Stimulated activated CD8-positive, alpha-beta memory T cell treated with anti-CD3 and anti-CD28 coated beads, Interleukin-4, amount 100 ng/mL, for 48 hours (primary cell): Measurements from ENCODE around the gene SLC30A5.
"Not testable (repeated sequence)": the region's sequence is repeated elsewhere in the genome, so short reads cannot be mapped to it uniquely, and the experiment has no call there.

ENCODE experiments used
- DNase-seq: peaks from one replicate; pipeline ENCODE4 v3.0.0-alpha.2; 2020

SLC30A5 gene

GRCh38 chr5:69105996-69106906, 12.4 kb downstream of the SLC30A5 start:
- no peak for DNase-seq

GRCh38 chr5:69108367-69108766, 14.6 kb downstream of the SLC30A5 start:
- DNase-seq, result not testable (repeated sequence)

GRCh38 chr5:69113851-69114250, 20.0 kb downstream of the SLC30A5 start:
- no peak for DNase-seq

- DNase-seq, result no peak
Measured at GRCh38 chr5:69115526-69115925, 21.7 kb downstream of the SLC30A5 start.

GRCh38 chr5:69129413-69129812, 35.6 kb downstream of the SLC30A5 start:
- DNase-seq, result no peak

GRCh38 chr5:69130241-69130640, 36.4 kb downstream of the SLC30A5 start:
- DNase-seq, result no peak

- no peak for DNase-seq
Measured at GRCh38 chr5:69131304-69131703, 37.5 kb downstream of the SLC30A5 start.

- DNase-seq, result no peak
Measured at GRCh38 chr5:69134126-69134525, 40.3 kb downstream of the SLC30A5 start.

- no peak for DNase-seq
Measured at GRCh38 chr5:69136293-69136692, 42.5 kb downstream of the SLC30A5 start.

GRCh38 chr5:69137208-69137607, 43.4 kb downstream of the SLC30A5 start:
- DNase-seq, result not testable (repeated sequence)

- no peak for DNase-seq
Measured at GRCh38 chr5:69137807-69138206, 44.0 kb downstream of the SLC30A5 start.

- no peak for DNase-seq
Measured at GRCh38 chr5:69138766-69139165, 45.0 kb downstream of the SLC30A5 start.

- DNase-seq, result not testable (repeated sequence)
Measured at GRCh38 chr5:69140239-69140638, 46.4 kb downstream of the SLC30A5 start.

- DNase-seq, result no peak
Measured at GRCh38 chr5:69140827-69141226, 47.0 kb downstream of the SLC30A5 start.

- DNase-seq, result not testable (repeated sequence)
Measured at GRCh38 chr5:69148576-69148975, 54.8 kb downstream of the SLC30A5 start.

GRCh38 chr5:69148981-69149675, 55.3 kb downstream of the SLC30A5 start:
- DNase-seq, result no peak

GRCh38 chr5:69149676-69150010, 55.8 kb downstream of the SLC30A5 start:
- DNase-seq, result no peak

- DNase-seq, result no peak
Measured at GRCh38 chr5:69152731-69153130, 58.9 kb downstream of the SLC30A5 start.

GRCh38 chr5:69156456-69156855, 62.6 kb downstream of the SLC30A5 start:
- no peak for DNase-seq

GRCh38 chr5:69158039-69158438, 64.2 kb downstream of the SLC30A5 start:
- no peak for DNase-seq

- DNase-seq, result no peak
Measured at GRCh38 chr5:69160651-69161050, 66.8 kb downstream of the SLC30A5 start.

- peak; percentile 98 for DNase-seq
Measured at GRCh38 chr5:69166686-69167492, 73.1 kb downstream of the SLC30A5 start, which contains the start of gene CCNB1. TSS of gene CCNB1 (plus strand) at chr5:69167150. CDS start at chr5:69167263, 113 bp downstream.

- DNase-seq, result no peak
Measured at GRCh38 chr5:69167493-69167855, 73.7 kb downstream of the SLC30A5 start.
